GM18907 (cell line): ENCODE data around the gene ING5.

Experiments used
- ATAC-seq: cut with Tn5 transposase; IDR thresholded peaks from one replicate; pipeline ENCODE4 v1.9.1; 2021; ENCODE audit warnings: mild to moderate bottlenecking, moderate library complexity; ENCODE audit not compliant: unreplicated experiment

ING5 gene

GRCh38 chr2:241672243-241673188 lies 29.3 kb upstream of the ING5 start:
- no peak for ATAC-seq

GRCh38 chr2:241673189-241673663 lies 28.6 kb upstream of the ING5 start:
- ATAC-seq = no peak

- no peak for ATAC-seq
Observed at GRCh38 chr2:241673797-241674725, 27.8 kb upstream of the ING5 start.

GRCh38 chr2:241675885-241676284 lies 26.0 kb upstream of the ING5 start:
- no peak for ATAC-seq

- ATAC-seq = no peak
Observed at GRCh38 chr2:241676665-241677064, 25.2 kb upstream of the ING5 start.

GRCh38 chr2:241677392-241677791 lies 24.4 kb upstream of the ING5 start:
- no peak for ATAC-seq

- ATAC-seq = no peak
Observed at GRCh38 chr2:241678307-241678706, 23.5 kb upstream of the ING5 start.

- ATAC-seq = no peak
Observed at GRCh38 chr2:241678784-241679540, 22.9 kb upstream of the ING5 start.

GRCh38 chr2:241680044-241680443 lies 21.8 kb upstream of the ING5 start:
- ATAC-seq = no peak

- ATAC-seq = no peak
Observed at GRCh38 chr2:241680827-241681599, 20.8 kb upstream of the ING5 start.

- ATAC-seq = peak; percentile 21
Observed at GRCh38 chr2:241686324-241686649, 15.6 kb upstream of the ING5 start.

GRCh38 chr2:241686650-241687425 lies 15.0 kb upstream of the ING5 start, which contains the start of gene DTYMK:
Gene DTYMK, minus strand, starts transcription at chr2:241686815. Its CDS starts 32 bp downstream, at chr2:241686783.
- peak; percentile 96 for ATAC-seq

GRCh38 chr2:241689306-241689705 lies 12.5 kb upstream of the ING5 start:
- ATAC-seq = no peak

GRCh38 chr2:241690202-241690717 lies 11.6 kb upstream of the ING5 start:
- ATAC-seq = no peak

GRCh38 chr2:241692448-241692847 lies 9.4 kb upstream of the ING5 start:
- ATAC-seq = no peak

GRCh38 chr2:241695651-241696050 lies 6.2 kb upstream of the ING5 start:
- ATAC-seq = no peak

GRCh38 chr2:241701149-241701398 lies 765 bp upstream of the ING5 start:
- no peak for ATAC-seq

- ATAC-seq = peak; percentile 77
Observed at GRCh38 chr2:241702155-241703031, 554 bp downstream of the ING5 start.
